ACC112 (cell line): ENCODE data around the gene SLC9A7.
"Not testable (repeated sequence)": the region's sequence is repeated elsewhere in the genome, so short reads cannot be mapped to it uniquely, and the experiment has no call there.

Source experiments
- H2AFZ ChIP-seq: fragments of 200-600 bp; sonication (generic); one replicate; pipeline ENCODE4 v1.6.0; 2017; ENCODE audit warnings: antibody characterized with exemption, low read length; ENCODE audit not compliant: unreplicated experiment
- H3K27ac ChIP-seq: fragments of 200-600 bp; sonication (generic); 2 replicates; pipeline ENCODE4 v1.5.1; 2014; ENCODE audit warnings: low read depth, mild to moderate bottlenecking, antibody characterized with exemption, low read length, moderate library complexity
- H3K27me3 ChIP-seq: fragments of 200-600 bp; sonication (generic); 2 replicates; pipeline ENCODE4 v1.6.1; 2014; ENCODE audit warnings: mild to moderate bottlenecking, antibody characterized with exemption, low read length, moderate library complexity, mixed read lengths; ENCODE audit not compliant: insufficient read depth
- H3K36me3 ChIP-seq: fragments of 200-600 bp; sonication (generic); 2 replicates; pipeline ENCODE4 v1.6.1; 2016; ENCODE audit warnings: mild to moderate bottlenecking, antibody characterized with exemption, low read length, moderate library complexity, mixed read lengths; ENCODE audit not compliant: insufficient read depth
- H3K4me1 ChIP-seq: fragments of 200-600 bp; sonication (generic); one replicate; pipeline ENCODE4 v1.6.1; 2016; ENCODE audit warnings: low read length, mixed read lengths; ENCODE audit not compliant: insufficient read depth, unreplicated experiment, control insufficient read depth
- H3K4me3 ChIP-seq: fragments of 200-600 bp; sonication (generic); 2 replicates; pipeline ENCODE4 v1.5.1; 2014; ENCODE audit warnings: mild to moderate bottlenecking, low read depth, low read length
- H3K79me2 ChIP-seq: fragments of 200-600 bp; sonication (generic); one replicate; pipeline ENCODE4 v1.6.0; 2016; ENCODE audit warnings: low read length; ENCODE audit not compliant: control insufficient read depth, unreplicated experiment, insufficient read depth

The SLC9A7 gene

GRCh38 chrX:46723569-46723927, 35.4 kb downstream of the SLC9A7 start:
- H3K36me3 ChIP-seq, H3K27me3 ChIP-seq, H3K4me3 ChIP-seq, H2AFZ ChIP-seq, H3K4me1 ChIP-seq, H3K27ac ChIP-seq: not testable (repeated sequence)
- peaks cover 24% of the 10 kb centered on the region for H3K79me2 ChIP-seq

- H2AFZ ChIP-seq: no peak overlapping the region
- peaks cover 8% of the 10 kb centered on the region for H3K4me1 ChIP-seq
Measured at GRCh38 chrX:46722742-46723568, 36.0 kb downstream of the SLC9A7 start.

GRCh38 chrX:46716796-46717195, 42.1 kb downstream of the SLC9A7 start:
- H3K27ac ChIP-seq: no peak overlapping the region
- no peaks in the 10 kb centered on the region for H3K27me3 ChIP-seq
- peaks cover 8% of the 10 kb centered on the region for H3K4me1 ChIP-seq
- H3K4me3 ChIP-seq: no peak overlapping the region
- H3K79me2 ChIP-seq: peaks cover 39% of the 10 kb centered on the region
- H3K36me3 ChIP-seq: no peaks in the 10 kb centered on the region
- H2AFZ ChIP-seq: no peak overlapping the region

More at GRCh38 chrX:46722742-46723568, 36.0 kb downstream of the SLC9A7 start:
- Histone ChIP-seq H3K27me3 (no peaks in the 10 kb centered on the region), H3K4me3 (no peak overlapping the region), H3K79me2 (peaks cover 22% of the 10 kb centered on the region), H3K27ac (no peak overlapping the region; the same call in 1 of the 2 replicates), H3K36me3 (no peaks in the 10 kb centered on the region)

- Histone ChIP-seq H3K36me3 (no peaks in the 10 kb centered on the region), H2AFZ (no peak overlapping the region), H3K79me2 (peaks cover 40% of the 10 kb centered on the region), H3K27ac (no peak overlapping the region), H3K4me1 (peaks cover 14% of the 10 kb centered on the region), H3K27me3 (no peaks in the 10 kb centered on the region), H3K4me3 (no peak overlapping the region)
Measured at GRCh38 chrX:46715997-46716396, 42.9 kb downstream of the SLC9A7 start.

GRCh38 chrX:46715530-46715929, 43.4 kb downstream of the SLC9A7 start:
- Histone ChIP-seq H2AFZ (no peak overlapping the region), H3K27me3 (no peaks in the 10 kb centered on the region), H3K4me1 (peaks cover 14% of the 10 kb centered on the region), H3K27ac (no peak overlapping the region), H3K36me3 (no peaks in the 10 kb centered on the region), H3K79me2 (peaks cover 37% of the 10 kb centered on the region), H3K4me3 (peak overlapping the region; percentile 8; the same call in 1 of the 2 replicates)

GRCh38 chrX:46713672-46714490, 45.0 kb downstream of the SLC9A7 start:
- Histone ChIP-seq H3K4me1 (peaks cover 14% of the 10 kb centered on the region), H2AFZ (no peak overlapping the region), H3K36me3 (no peaks in the 10 kb centered on the region), H3K79me2 (peaks cover 33% of the 10 kb centered on the region), H3K4me3 (no peak overlapping the region), H3K27ac (no peak overlapping the region), H3K27me3 (no peaks in the 10 kb centered on the region)

- Histone ChIP-seq H3K27ac (no peak overlapping the region), H3K4me3 (no peak overlapping the region), H3K36me3 (no peaks in the 10 kb centered on the region), H3K4me1 (peaks cover 14% of the 10 kb centered on the region), H2AFZ (no peak overlapping the region), H3K27me3 (no peaks in the 10 kb centered on the region), H3K79me2 (peaks cover 33% of the 10 kb centered on the region)
Measured at GRCh38 chrX:46712764-46713163, 46.2 kb downstream of the SLC9A7 start.

- no peak overlapping the region for H2AFZ ChIP-seq
- H3K4me1 ChIP-seq: peaks cover 14% of the 10 kb centered on the region
- H3K27ac ChIP-seq: no peak overlapping the region
- no peaks in the 10 kb centered on the region for H3K27me3 ChIP-seq
- H3K4me3 ChIP-seq: no peak overlapping the region
- peaks cover 28% of the 10 kb centered on the region for H3K79me2 ChIP-seq
- no peaks in the 10 kb centered on the region for H3K36me3 ChIP-seq
Measured at GRCh38 chrX:46710927-46711623, 47.8 kb downstream of the SLC9A7 start.

- Histone ChIP-seq H3K79me2 (peaks cover 24% of the 10 kb centered on the region), H3K4me1 (peaks cover 11% of the 10 kb centered on the region), H2AFZ (no peak overlapping the region), H3K27me3 (no peaks in the 10 kb centered on the region), H3K36me3 (no peaks in the 10 kb centered on the region), H3K4me3 (no peak overlapping the region), H3K27ac (no peak overlapping the region)
Measured at GRCh38 chrX:46710425-46710824, 48.5 kb downstream of the SLC9A7 start.

GRCh38 chrX:46707274-46707965, 51.5 kb downstream of the SLC9A7 start:
- no peak overlapping the region for H2AFZ ChIP-seq
- H3K4me3 ChIP-seq: no peak overlapping the region
- no peaks in the 10 kb centered on the region for H3K36me3 ChIP-seq
- H3K27me3 ChIP-seq: no peaks in the 10 kb centered on the region
- no peak overlapping the region for H3K27ac ChIP-seq
- peaks cover 12% of the 10 kb centered on the region for H3K79me2 ChIP-seq
- H3K4me1 ChIP-seq: peaks cover 18% of the 10 kb centered on the region
